ENCODE data around the gene OR10J1. TPM values are rescaled to one million over a fixed set of nuclear protein-coding genes. Genes with fewer than 3 reads are reported as not detected.

OR10J1 gene
- total and polyA plus RNA-seq, 2 experiments from 2014 or later, result not detected

GRCh38 chr1:159468321-159468720, 28.8 kb downstream of the OR10J1 start (continued):
- TF ChIP-seq ZNF462 (CRISPR knock-in tag; IDR thresholded peaks at IDR 0.05) (no peak), STAT1 (IDR thresholded peaks at IDR 0.05; ENCODE audit: unreplicated experiment) (no peak), CTCF (conservative IDR thresholded peaks at IDR 0.05; ENCODE audit: low read depth in 2 of 2) (no peak), CREB1 (CRISPR knock-in tag; IDR thresholded peaks at IDR 0.05; ENCODE audit: low read depth) (no peak), NANOG (IDR thresholded peaks at IDR 0.05; ENCODE audit: borderline replicate concordance) (no peak)
- TF ChIP-seq, protein P1, sequence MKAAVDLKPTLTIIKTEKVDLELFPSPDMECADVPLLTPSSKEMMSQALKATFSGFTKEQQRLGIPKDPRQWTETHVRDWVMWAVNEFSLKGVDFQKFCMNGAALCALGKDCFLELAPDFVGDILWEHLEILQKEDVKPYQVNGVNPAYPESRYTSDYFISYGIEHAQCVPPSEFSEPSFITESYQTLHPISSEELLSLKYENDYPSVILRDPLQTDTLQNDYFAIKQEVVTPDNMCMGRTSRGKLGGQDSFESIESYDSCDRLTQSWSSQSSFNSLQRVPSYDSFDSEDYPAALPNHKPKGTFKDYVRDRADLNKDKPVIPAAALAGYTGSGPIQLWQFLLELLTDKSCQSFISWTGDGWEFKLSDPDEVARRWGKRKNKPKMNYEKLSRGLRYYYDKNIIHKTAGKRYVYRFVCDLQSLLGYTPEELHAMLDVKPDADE (IDR thresholded peaks at IDR 0.05), result no peak
